ENCODE data around the gene ZC3H18.

DNA sequence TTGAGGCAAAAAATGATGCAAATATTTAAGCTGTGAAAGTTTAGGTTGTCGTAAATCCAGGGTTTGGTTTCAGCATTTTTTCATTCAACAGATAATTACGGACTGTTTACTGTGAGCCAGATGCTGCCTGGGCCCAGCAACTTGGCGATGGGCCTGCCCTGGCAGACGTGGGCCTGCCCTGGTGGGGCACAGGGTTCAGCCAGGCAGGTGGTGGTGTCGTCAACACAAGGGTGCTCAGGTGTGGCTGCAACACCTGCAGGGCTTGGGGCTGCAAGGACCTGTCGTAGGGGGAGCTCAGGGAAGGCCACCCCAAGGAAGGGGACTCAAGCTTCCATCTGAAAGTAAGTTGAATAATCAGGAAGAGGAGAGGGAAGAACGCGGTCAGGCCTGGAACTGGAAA is 15.1 kb downstream of the ZC3H18 start:
- no peak for TF ChIP-seq EP300 (IDR thresholded peaks at IDR 0.05; ENCODE audit: borderline replicate concordance)
- TF ChIP-seq, protein P1, sequence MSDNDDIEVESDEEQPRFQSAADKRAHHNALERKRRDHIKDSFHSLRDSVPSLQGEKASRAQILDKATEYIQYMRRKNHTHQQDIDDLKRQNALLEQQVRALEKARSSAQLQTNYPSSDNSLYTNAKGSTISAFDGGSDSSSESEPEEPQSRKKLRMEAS (IDR thresholded peaks at IDR 0.05) = no peak
- TF ChIP-seq EGR1 (IDR thresholded peaks at IDR 0.05) = no peak
- TF ChIP-seq NFIC (IDR thresholded peaks at IDR 0.05) = no peak
- no peak for TF ChIP-seq REST (IDR thresholded peaks at IDR 0.05; ENCODE audit: low read depth)
- no peak for TF ChIP-seq USF1 (IDR thresholded peaks at IDR 0.05)
- TF ChIP-seq FOXM1 (IDR thresholded peaks at IDR 0.05; ENCODE audit: borderline replicate concordance, low read depth) = no peak
- TF ChIP-seq TEAD4 (IDR thresholded peaks at IDR 0.05) = no peak
- TF ChIP-seq CEBPB (IDR thresholded peaks at IDR 0.05) = no peak
- TF ChIP-seq TAF1 (IDR thresholded peaks at IDR 0.05; ENCODE audit: low read depth) = no peak
- TF ChIP-seq YY1 (IDR thresholded peaks at IDR 0.05; ENCODE audit: low read depth) = no peak
- TF ChIP-seq TCF12 (IDR thresholded peaks at IDR 0.05; ENCODE audit: low read depth) = no peak
- TF ChIP-seq RAD21 (IDR thresholded peaks at IDR 0.05; ENCODE audit: low read depth) = no peak
